HT1080 (cell line): ENCODE data around the gene LRCH3. TPM values are rescaled to one million over a fixed set of nuclear protein-coding genes. Genes with fewer than 3 reads are reported as not detected.
"Not testable (repeated sequence)": the region's sequence is repeated elsewhere in the genome, so short reads cannot be mapped to it uniquely, and the experiment has no call there.

Source experiments
- DNase-seq: peaks from one replicate; pipeline ENCODE4 v3.0.0-alpha.2; 2015; ENCODE audit warnings: low read depth
- small RNA-seq: library from RNA; depleted of rRNA; stranded (forward); fragments of <200 nt; gene quantifications from one replicate; pipeline ENCODE3, GENCODE V24; 2014
- total RNA-seq: library from RNA; depleted of rRNA; stranded (reverse); fragments of >200 nt; shearing (Covaris generic); gene quantifications from 2 replicates; pipeline ENCODE4 v1.2.3, GENCODE V29; 2014; rRNA removed

LRCH3 gene
- total RNA-seq, 1 experiment from 2014 or later: 48.6 TPM

GRCh38 chr3:197921429-197922275 is 130.6 kb downstream of the LRCH3 start:
- DNase-seq: not testable (repeated sequence)

GRCh38 chr3:197926418-197926817 is 135.4 kb downstream of the LRCH3 start:
- DNase-seq: no peak

GRCh38 chr3:197927578-197927977 is 136.5 kb downstream of the LRCH3 start:
- not testable (repeated sequence) for DNase-seq

- no peak for DNase-seq
Measured at GRCh38 chr3:197936819-197937384, 145.8 kb downstream of the LRCH3 start.

Small RNAs within 50 kb of the gene (small RNA-seq; reads per million reads assigned to genes)
- gene RNU6-858P: not detected

Other genes with a start within 250 kb of the LRCH3 start
- 24.1 and 29.6 TPM in 2 replicates for gene BDH1, start 235.3 kb upstream of the LRCH3 start, total RNA-seq
- gene RUBCN, start 54.4 kb upstream of the LRCH3 start, total RNA-seq: 21.0 and 42.9 TPM in 2 replicates
- gene FYTTD1, start 41.4 kb upstream of the LRCH3 start, total RNA-seq: 95.5 and 127 TPM in 2 replicates
- 1,111 and 1,615 TPM in 2 replicates for gene RPL35A, start 158.9 kb downstream of the LRCH3 start, total RNA-seq
- gene LMLN, start 169.0 kb downstream of the LRCH3 start, total RNA-seq: 2.7 and 3.3 TPM in 2 replicates